Mucosa of stomach (tissue), 1 donor: ENCODE measurements around the gene DELE1.
A peak's percentile ranks its signal among the peaks of the same experiment; 100 is the strongest.
"Not testable (repeated sequence)": the region's sequence is repeated elsewhere in the genome, so short reads cannot be mapped to it uniquely, and the experiment has no call there.

ENCODE experiments used
- H3K27me3 ChIP-seq: one replicate; pipeline ENCODE4 v1.7.0; 2013; ENCODE audit warnings: mild to moderate bottlenecking, low read length; ENCODE audit not compliant: control insufficient read depth, insufficient read depth
- H3K36me3 ChIP-seq: one replicate; pipeline ENCODE4 v1.7.0; 2013; ENCODE audit warnings: low read length; ENCODE audit not compliant: control insufficient read depth, insufficient read depth
- H3K4me1 ChIP-seq: one replicate; pipeline ENCODE4 v1.7.0; 2013; ENCODE audit warnings: mild to moderate bottlenecking, low read length; ENCODE audit not compliant: control insufficient read depth, insufficient read depth
- H3K4me3 ChIP-seq: one replicate; pipeline ENCODE4 v1.7.0; 2013; ENCODE audit warnings: low read length
- H3K9ac ChIP-seq: one replicate; pipeline ENCODE4 v1.7.0; 2013; ENCODE audit warnings: mild to moderate bottlenecking, low read length, moderate library complexity
- H3K9me3 ChIP-seq: one replicate; pipeline ENCODE4 v1.7.0; 2013; ENCODE audit warnings: mild to moderate bottlenecking, low read length, moderate library complexity; ENCODE audit not compliant: control insufficient read depth
- donor health status: Pancreatic carcinoma.

Gene DELE1

DNA sequence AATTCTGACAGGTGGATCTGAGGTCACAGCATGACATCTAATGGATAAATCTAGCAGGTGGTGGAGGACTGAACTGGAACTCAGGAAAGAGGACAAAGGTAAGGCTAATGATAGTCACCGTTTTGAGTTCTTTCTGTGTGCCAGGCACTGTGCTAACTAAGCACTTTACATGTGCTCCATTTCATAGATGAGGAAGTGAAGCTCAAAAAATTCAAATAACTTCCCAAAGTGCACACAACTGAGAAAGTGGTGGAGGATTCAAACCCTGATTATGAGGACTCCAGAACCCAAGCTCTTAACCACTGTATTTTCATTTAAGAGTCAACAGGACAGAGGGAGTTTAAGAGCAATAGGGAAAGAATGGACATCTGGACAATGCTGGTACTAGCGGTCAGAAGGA lies 7.1 kb upstream of the DELE1 start:
- Histone ChIP-seq H3K9ac (no peak overlapping the region), H3K36me3 (no peaks in the 10 kb centered on the region), H3K9me3 (no peaks in the 10 kb centered on the region), H3K4me1 (peaks cover 7% of the 10 kb centered on the region), H3K27me3 (peaks cover 17% of the 10 kb centered on the region), H3K4me3 (no peak overlapping the region)

DNA sequence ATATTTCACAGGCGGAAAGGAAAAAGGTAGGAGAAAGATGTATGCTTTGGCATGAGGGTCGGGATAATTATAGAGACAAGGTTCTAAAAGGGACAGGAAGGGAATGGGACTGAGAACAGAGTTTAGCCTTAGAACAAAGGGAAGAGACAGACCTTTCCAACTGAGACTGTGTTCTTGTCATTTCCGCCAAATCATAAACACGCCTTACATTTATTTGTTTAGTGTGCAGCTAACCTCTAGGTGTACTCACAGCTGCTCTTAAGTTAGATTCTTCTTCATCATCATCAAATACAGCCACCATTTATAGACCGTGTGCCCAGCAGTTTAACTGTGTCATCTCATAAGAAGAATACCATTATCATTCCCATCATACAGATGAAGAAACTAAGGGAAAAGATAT lies 5.9 kb upstream of the DELE1 start:
- Histone ChIP-seq H3K9me3 (no peaks in the 10 kb centered on the region), H3K9ac (no peak overlapping the region), H3K4me1 (peaks cover 7% of the 10 kb centered on the region), H3K4me3 (no peak overlapping the region), H3K27me3 (peaks cover 17% of the 10 kb centered on the region), H3K36me3 (no peaks in the 10 kb centered on the region)

- no peaks in the 10 kb centered on the region for H3K9me3 ChIP-seq
- H3K9ac ChIP-seq = no peak overlapping the region
- H3K36me3 ChIP-seq = no peaks in the 10 kb centered on the region
- peaks cover under 1% of the 10 kb centered on the region for H3K4me1 ChIP-seq
- no peak overlapping the region for H3K4me3 ChIP-seq
- H3K27me3 ChIP-seq = peaks cover 2% of the 10 kb centered on the region
These were observed 4.2 kb upstream of the DELE1 start for GRCh38 chr5:141919218-141920119.

DNA sequence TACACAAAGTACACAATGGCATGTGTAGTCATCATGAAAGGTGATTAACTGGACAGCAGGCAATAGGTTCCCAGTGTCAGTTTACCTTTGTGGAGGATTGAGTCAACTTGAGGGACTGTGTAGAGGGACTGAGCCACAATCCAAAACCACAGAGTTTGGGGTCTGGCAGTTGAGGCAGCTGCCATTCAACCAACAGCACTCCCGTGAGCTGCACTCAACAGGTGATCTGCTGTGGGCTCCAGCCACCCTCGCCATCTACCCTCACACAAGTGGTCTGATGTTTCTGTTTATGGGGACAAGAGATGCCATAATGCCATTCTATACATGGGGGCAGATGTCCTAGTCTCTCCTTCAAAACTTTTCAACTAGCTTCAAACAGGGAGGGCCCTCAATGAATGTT lies 2.9 kb upstream of the DELE1 start:
- no peaks in the 10 kb centered on the region for H3K4me1 ChIP-seq

GRCh38 chr5:141922827-141923447 lies 734 bp upstream of the DELE1 start:
- peaks cover 10% of the 10 kb centered on the region for H3K36me3 ChIP-seq
- H3K27me3 ChIP-seq, H3K9me3 ChIP-seq, H3K4me1 ChIP-seq: not testable (repeated sequence)
- peak overlapping the region; percentile 82 for H3K9ac ChIP-seq
- H3K4me3 ChIP-seq = peak overlapping the region; percentile 91

More for the DNA sequence above, 2.9 kb upstream of the DELE1 start:
- no peak overlapping the region for H3K4me3 ChIP-seq
- no peaks in the 10 kb centered on the region for H3K36me3 ChIP-seq
- H3K9me3 ChIP-seq = no peaks in the 10 kb centered on the region
- H3K27me3 ChIP-seq = no peaks in the 10 kb centered on the region
- no peak overlapping the region for H3K9ac ChIP-seq

DNA sequence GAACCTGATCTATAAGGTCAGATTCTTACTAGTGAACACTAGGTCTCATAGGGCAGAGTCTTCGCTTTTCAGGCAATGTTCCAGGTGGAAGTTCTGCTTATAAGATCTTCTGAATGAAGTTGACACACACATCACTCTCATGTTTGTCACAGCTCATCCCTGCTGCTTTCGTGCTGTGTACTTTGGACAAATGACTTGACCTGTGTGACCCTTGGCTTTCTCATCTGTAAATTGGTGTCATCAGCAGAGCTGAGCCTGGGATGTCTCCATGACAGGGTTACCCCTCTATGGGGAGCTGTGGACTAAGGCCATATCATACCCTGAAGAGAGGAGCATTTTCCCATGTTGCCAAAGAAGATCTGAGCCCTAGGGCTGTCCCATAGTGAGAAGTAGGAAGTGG lies 2.8 kb downstream of the DELE1 start:
- Histone ChIP-seq H3K27me3 (no peaks in the 10 kb centered on the region), H3K36me3 (peaks cover 26% of the 10 kb centered on the region), H3K4me3 (no peak overlapping the region), H3K9me3 (no peaks in the 10 kb centered on the region), H3K9ac (no peak overlapping the region), H3K4me1 (no peaks in the 10 kb centered on the region)

GRCh38 chr5:141928051-141928450 lies 4.4 kb downstream of the DELE1 start:
- H3K36me3 ChIP-seq = peaks cover 34% of the 10 kb centered on the region
- H3K4me3 ChIP-seq = no peak overlapping the region
- H3K9me3 ChIP-seq = no peaks in the 10 kb centered on the region
- H3K27me3 ChIP-seq = no peaks in the 10 kb centered on the region
- no peaks in the 10 kb centered on the region for H3K4me1 ChIP-seq
- no peak overlapping the region for H3K9ac ChIP-seq

- H3K9ac ChIP-seq = no peak overlapping the region
- peaks cover 38% of the 10 kb centered on the region for H3K36me3 ChIP-seq
- H3K4me3 ChIP-seq = no peak overlapping the region
- no peaks in the 10 kb centered on the region for H3K27me3 ChIP-seq
- H3K4me1 ChIP-seq = no peaks in the 10 kb centered on the region
- H3K9me3 ChIP-seq = no peaks in the 10 kb centered on the region
These were observed 5.9 kb downstream of the DELE1 start for GRCh38 chr5:141929398-141930058.

DNA sequence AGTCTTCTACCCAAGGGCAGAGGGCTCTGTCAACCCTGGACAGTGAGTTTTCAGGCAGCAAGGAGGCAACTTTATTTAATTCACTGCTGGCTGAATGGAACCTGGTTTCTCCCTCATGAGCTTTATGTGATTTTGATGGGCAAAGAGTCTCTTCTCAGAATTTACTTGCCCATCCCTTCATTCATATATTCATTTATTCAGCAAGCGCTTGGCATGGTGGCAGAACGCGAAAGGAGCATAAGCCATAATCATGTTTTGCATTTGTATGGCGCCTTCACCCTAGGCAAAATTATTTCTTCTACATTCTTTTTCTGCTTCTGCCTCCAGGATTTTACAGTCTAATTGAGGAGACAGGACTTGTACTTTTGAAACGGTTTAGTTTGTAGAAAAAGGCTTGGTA lies 8.0 kb downstream of the DELE1 start:
- Histone ChIP-seq H3K9ac (no peak overlapping the region), H3K4me1 (no peaks in the 10 kb centered on the region), H3K27me3 (no peaks in the 10 kb centered on the region), H3K4me3 (no peak overlapping the region), H3K36me3 (peaks cover 44% of the 10 kb centered on the region), H3K9me3 (no peaks in the 10 kb centered on the region)

DNA sequence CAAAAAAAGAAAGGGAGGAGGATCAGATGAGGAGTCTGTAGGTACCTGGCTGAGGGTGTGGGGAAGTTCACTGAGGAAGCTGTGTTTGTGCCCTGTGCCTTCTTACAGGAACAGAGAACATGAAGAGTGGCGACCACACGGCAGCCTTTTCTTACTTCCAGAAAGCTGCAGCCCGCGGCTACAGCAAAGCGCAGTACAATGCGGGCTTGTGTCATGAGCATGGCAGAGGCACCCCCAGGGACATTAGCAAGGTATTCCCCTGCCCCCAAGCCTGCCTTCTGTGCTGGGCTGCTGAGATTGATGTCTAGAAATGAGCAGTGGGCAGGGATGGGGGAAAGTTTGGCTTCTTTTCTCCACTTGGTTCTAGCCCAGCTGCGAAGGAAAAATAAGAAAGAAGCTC lies 9.5 kb downstream of the DELE1 start:
- no peak overlapping the region for H3K4me3 ChIP-seq
- no peaks in the 10 kb centered on the region for H3K9me3 ChIP-seq
- H3K36me3 ChIP-seq = peaks cover 45% of the 10 kb centered on the region
- H3K4me1 ChIP-seq = no peaks in the 10 kb centered on the region
- no peak overlapping the region for H3K9ac ChIP-seq
- no peaks in the 10 kb centered on the region for H3K27me3 ChIP-seq

DNA sequence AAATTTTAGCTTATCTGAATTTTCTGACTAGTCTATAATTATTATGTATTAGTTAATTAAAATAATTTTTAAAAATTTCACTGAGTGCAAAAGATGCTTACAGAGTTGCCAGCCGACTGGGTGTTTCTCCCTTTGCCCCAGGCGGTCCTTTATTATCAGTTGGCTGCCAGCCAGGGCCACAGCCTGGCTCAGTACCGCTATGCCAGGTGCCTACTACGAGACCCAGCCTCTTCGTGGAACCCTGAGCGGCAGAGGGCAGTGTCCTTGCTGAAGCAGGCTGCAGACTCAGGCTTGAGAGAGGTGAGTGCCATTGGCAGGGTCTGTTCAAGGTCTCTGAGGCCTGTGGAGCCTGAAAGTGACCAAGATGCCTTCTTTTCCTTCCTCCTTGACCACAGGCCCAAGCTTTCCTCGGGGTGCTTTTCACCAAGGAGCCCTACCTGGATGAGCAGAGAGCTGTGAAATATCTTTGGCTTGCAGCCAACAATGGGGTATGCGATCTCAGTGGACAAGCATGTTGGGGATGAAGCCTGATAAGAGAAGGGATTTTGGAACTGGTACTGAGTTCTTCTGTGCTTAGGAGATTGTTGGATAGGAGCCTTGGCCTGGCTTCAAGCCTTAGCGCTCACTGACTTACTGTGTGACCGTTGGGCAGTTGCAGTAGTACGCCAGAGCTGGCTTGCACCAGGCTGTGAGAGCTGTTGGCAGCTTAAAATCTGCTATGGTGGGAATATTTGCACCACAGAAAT lies 10.6 kb downstream of the DELE1 start:
- no peak overlapping the region for H3K9ac ChIP-seq
- H3K27me3 ChIP-seq = no peaks in the 10 kb centered on the region
- peaks cover 51% of the 10 kb centered on the region for H3K36me3 ChIP-seq
- H3K4me1 ChIP-seq = no peaks in the 10 kb centered on the region
- H3K9me3 ChIP-seq = no peaks in the 10 kb centered on the region
- no peak overlapping the region for H3K4me3 ChIP-seq
